Measurements from ENCODE around the gene THSD7A. TPM values are rescaled to one million over a fixed set of nuclear protein-coding genes. Genes with fewer than 3 reads are reported as not detected.
"Not testable (repeated sequence)": the region's sequence is repeated elsewhere in the genome, so short reads cannot be mapped to it uniquely, and the experiment has no call there.

The THSD7A gene
- total RNA-seq, 1 donor from 2014 or later = 14.3 TPM

DNA sequence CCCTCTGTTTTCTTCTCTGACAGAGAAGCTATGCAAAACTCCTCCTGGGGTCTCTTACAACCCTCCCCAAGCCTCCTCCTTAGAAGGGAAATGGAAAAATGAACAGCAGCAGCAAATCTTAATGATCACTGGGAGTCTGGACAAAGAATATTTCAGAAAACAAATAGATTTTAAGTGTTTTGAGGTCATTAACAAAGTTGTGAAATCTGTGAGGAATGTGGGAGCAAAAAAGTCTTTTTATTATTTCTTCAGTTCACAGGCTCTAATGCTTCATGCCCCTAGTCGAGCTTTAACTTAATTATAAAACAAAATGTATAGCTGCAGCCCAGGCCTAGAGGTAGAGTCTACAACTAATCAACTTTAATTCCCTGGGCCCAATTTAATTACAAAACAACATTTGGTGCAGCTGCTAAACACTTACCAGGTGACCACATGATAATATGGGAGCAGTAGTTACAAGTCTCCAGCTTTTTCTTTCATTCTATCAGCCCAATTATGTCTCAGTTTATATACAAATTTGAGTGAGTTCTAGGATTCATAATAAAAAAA lies 293.2 kb downstream of the THSD7A start:
- Mint-ChIP-seq H3K4me3 (no peak overlapping the region), H3K4me1 (ENCODE audit: unreplicated experiment) (peaks cover 7% of the 10 kb centered on the region), H3K36me3 (peaks cover 7% of the 10 kb centered on the region), H3K9me3 (peaks cover 4% of the 10 kb centered on the region), H3K27ac (no peak overlapping the region), H3K27me3 (no peaks in the 10 kb centered on the region)
- TF ChIP-seq, protein P1, sequence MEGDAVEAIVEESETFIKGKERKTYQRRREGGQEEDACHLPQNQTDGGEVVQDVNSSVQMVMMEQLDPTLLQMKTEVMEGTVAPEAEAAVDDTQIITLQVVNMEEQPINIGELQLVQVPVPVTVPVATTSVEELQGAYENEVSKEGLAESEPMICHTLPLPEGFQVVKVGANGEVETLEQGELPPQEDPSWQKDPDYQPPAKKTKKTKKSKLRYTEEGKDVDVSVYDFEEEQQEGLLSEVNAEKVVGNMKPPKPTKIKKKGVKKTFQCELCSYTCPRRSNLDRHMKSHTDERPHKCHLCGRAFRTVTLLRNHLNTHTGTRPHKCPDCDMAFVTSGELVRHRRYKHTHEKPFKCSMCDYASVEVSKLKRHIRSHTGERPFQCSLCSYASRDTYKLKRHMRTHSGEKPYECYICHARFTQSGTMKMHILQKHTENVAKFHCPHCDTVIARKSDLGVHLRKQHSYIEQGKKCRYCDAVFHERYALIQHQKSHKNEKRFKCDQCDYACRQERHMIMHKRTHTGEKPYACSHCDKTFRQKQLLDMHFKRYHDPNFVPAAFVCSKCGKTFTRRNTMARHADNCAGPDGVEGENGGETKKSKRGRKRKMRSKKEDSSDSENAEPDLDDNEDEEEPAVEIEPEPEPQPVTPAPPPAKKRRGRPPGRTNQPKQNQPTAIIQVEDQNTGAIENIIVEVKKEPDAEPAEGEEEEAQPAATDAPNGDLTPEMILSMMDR (conservative IDR thresholded peaks at IDR 0.05) = no peak
- DNase-seq (ENCODE audit: extremely low spot score, unreplicated experiment) = no peak

DNA sequence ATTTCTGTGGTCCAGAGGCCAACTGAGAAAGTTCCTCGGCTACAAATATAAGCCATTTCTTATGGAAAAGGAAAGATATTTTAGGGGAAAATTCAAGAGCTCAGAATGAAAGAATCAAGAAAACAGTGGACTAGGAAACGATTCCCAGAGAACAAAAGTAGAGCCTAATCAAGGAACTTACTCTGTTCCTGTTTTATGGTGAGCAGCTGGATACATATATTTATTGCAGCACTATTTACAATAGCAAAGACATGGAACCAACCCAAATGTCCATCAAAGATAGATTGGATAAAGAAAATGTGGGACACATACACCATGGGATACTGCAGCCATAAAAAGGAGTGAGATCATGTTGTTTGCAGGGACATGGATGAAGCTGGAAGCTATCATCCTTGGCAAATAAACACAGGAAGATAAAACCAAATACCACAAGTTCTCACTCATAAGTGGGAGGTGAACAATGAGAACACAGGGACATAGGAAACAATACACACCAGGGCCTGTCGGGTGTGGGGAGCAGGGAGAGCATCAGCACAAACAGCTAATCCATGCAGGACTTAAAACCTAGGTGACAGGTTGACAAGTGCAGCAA lies 298.7 kb downstream of the THSD7A start:
- no peaks in the 10 kb centered on the region for H3K9me3 Mint-ChIP-seq
- no peaks in the 10 kb centered on the region for H3K4me1 Mint-ChIP-seq (ENCODE audit: unreplicated experiment)
- H3K27ac Mint-ChIP-seq = no peak overlapping the region
- TF ChIP-seq, protein P1 (conservative IDR thresholded peaks at IDR 0.05) = no peak
- H3K27me3 Mint-ChIP-seq = no peaks in the 10 kb centered on the region
- no peaks in the 10 kb centered on the region for H3K36me3 Mint-ChIP-seq
- no peak for DNase-seq (ENCODE audit: extremely low spot score, unreplicated experiment)
- H3K4me3 Mint-ChIP-seq = no peak overlapping the region

DNA sequence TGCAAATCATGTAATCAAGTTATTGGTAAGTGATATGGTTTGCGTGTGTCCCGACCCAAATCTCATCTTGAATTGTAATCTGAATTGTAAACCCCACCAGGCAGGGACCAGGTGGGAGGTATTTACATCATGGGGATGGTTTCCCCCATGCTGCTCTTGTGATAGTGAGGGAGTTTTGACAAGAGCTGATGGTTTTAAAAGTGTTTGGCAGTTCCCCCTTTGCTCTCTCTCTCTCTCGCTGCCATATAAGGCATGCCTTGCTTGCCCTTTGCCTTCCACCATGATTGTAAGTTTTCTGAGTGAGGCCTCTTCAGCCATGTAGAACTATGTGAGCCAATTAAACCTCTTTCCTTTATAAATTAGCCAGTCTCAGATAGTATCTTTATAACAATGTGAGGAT lies 302.6 kb downstream of the THSD7A start:
- DNase-seq (ENCODE audit: extremely low spot score, unreplicated experiment) = no peak
- Mint-ChIP-seq H3K36me3 (no peaks in the 10 kb centered on the region), H3K4me1 (ENCODE audit: unreplicated experiment) (peaks cover 8% of the 10 kb centered on the region), H3K27ac (no peak overlapping the region), H3K9me3 (no peaks in the 10 kb centered on the region), H3K27me3 (no peaks in the 10 kb centered on the region), H3K4me3 (no peak overlapping the region)
- TF ChIP-seq, protein P1 (conservative IDR thresholded peaks at IDR 0.05) = no peak

DNA sequence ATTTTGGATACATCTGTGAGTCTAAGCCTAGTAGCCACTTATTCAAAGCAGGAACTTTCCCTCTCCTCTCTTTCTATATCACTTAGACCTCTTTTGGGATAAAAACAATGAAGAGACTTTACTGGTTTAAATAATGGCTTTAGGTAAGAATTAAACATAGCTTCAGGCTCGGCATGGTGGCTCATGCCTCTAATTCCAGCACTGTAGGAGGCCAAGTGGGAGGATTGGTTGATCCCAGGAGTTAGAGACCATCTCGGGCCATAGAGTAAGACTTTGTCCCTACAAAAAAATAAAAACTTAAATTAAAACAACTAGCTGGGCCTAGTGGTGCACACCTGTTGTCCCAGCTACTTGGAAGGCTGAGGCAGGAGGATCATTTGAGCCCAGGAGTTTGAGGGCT lies 304.3 kb downstream of the THSD7A start:
- H3K27me3 Mint-ChIP-seq = no peaks in the 10 kb centered on the region
- H3K9me3 Mint-ChIP-seq = no peaks in the 10 kb centered on the region
- no peak overlapping the region for H3K27ac Mint-ChIP-seq
- no peak overlapping the region for H3K4me3 Mint-ChIP-seq
- DNase-seq (ENCODE audit: extremely low spot score, unreplicated experiment) = no peak
- TF ChIP-seq, protein P1 (conservative IDR thresholded peaks at IDR 0.05) = no peak
- peaks cover 11% of the 10 kb centered on the region for H3K4me1 Mint-ChIP-seq (ENCODE audit: unreplicated experiment)
- H3K36me3 Mint-ChIP-seq = no peaks in the 10 kb centered on the region

DNA sequence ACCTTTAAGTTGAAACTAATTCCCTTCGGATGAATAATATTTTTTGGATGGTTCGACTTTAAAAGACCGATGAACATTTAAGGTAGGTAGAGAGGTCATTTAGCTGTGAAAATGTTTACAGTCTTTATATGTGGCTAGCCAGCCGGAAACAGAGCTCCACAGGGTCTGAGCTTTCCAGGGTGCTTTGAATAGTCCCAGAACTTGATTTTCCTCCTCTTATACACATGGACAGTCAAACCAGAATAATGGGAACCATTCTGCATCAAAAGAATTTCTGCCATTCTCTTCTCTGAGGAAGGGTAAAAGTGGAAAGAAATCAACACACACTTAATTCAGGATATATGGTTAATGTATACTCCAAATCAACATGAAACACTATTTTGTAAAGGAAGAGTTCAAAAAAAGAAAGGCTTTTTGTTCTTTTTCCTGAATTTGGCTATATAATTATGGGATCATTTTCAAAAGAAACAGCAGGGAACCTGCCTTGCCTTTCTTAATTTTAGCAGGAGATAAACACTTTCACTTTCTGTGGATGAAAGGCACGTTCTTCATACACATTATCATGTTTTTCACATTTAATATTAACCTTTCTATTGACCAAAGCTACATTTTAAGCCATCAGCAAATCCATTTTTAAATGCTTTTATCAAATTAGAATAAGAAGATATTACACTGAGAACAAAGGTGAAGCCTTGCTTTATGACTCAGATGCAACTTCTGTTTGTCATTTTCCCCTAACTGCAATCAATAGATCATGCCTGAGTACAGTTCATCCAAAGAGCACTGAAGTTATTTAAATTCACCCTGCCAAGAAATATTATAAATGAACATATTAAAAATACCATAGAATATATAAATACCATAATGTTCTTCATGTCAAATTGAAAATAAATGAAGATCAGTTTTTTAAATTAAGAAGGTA lies 307.3 kb downstream of the THSD7A start:
- H3K27ac Mint-ChIP-seq = no peak overlapping the region
- no peaks in the 10 kb centered on the region for H3K36me3 Mint-ChIP-seq
- H3K9me3 Mint-ChIP-seq = no peaks in the 10 kb centered on the region
- peak overlapping the region; percentile 36 for H3K4me3 Mint-ChIP-seq
- H3K4me1 Mint-ChIP-seq (ENCODE audit: unreplicated experiment) = peaks cover 11% of the 10 kb centered on the region
- TF ChIP-seq, protein P1 (conservative IDR thresholded peaks at IDR 0.05) = no peak
- no peaks in the 10 kb centered on the region for H3K27me3 Mint-ChIP-seq
- DNase-seq (ENCODE audit: extremely low spot score, unreplicated experiment) = no peak

DNA sequence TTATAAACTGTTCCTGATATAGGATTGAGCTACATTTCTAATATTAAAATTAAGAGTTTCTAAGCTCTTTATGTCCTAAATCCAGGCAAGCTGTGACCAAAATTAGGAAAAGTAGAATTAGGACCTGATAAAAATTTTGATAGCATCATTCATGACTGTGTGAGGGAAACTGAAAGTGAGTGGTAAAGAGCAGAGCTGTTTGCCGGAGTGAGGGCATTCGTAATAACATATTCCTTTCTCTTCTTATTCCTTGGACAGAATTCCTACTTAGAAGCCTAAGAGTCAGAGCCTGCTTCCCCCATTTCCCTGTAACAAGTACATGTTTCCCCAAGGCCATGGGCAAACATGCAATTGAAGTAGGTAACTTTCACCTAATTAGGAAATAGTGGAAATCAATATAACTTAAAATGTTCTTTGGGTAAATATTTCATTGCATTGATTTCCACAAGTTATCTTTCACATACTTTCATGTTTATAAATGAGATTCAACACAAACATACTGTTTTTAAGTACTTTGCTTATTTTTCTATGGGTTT lies 310.0 kb downstream of the THSD7A start:
- H3K27ac Mint-ChIP-seq; H3K4me3 Mint-ChIP-seq; DNase-seq (ENCODE audit: extremely low spot score, unreplicated experiment); H3K27me3 Mint-ChIP-seq; H3K36me3 Mint-ChIP-seq; H3K9me3 Mint-ChIP-seq: not testable (repeated sequence)
- peaks cover 11% of the 10 kb centered on the region for H3K4me1 Mint-ChIP-seq (ENCODE audit: unreplicated experiment)

Data from type B pancreatic cell (in vitro differentiated cells).